HepG2 (cell line): Measurements from ENCODE around the gene SAMD8. TPM values are rescaled to one million over a fixed set of nuclear protein-coding genes. Genes with fewer than 3 reads are reported as not detected.

Source experiments
- AGO1 ChIP-seq: fragments of 200-400 bp; formaldehyde crosslinking; IDR thresholded peaks from 2 replicates; pipeline ENCODE4 v1.6.1; 2017; ENCODE audit warnings: mild to moderate bottlenecking, low read depth, low read length, moderate library complexity; ENCODE audit not compliant: poor library complexity, severe bottlenecking
- CTCF ChIP-seq: sonication (generic); formaldehyde crosslinking; IDR thresholded peaks from 2 replicates; pipeline ENCODE4 v1.5.0; 2020; ENCODE audit warnings: mild to moderate bottlenecking, missing genetic modification reagents, moderate library complexity
- KDM3A ChIP-seq: IDR thresholded peaks from 2 replicates; pipeline ENCODE4 v1.6.1; 2018; ENCODE audit warnings: low read depth, missing compliant biosample characterization
- MAX ChIP-seq: IDR thresholded peaks from 2 replicates; pipeline ENCODE4 v1.6.1; 2012; ENCODE audit warnings: inconsistent platforms
- MIER3 ChIP-seq: IDR thresholded peaks from 2 replicates; pipeline ENCODE4 v1.6.1; 2016; ENCODE audit warnings: missing compliant biosample characterization, borderline replicate concordance
- PAXIP1 ChIP-seq: sonication (generic); formaldehyde crosslinking; conservative IDR thresholded peaks from 2 replicates; pipeline ENCODE4 v1.4.0; 2020; ENCODE audit warnings: mild to moderate bottlenecking, missing genetic modification reagents, moderate library complexity
- RBFOX2 ChIP-seq: fragments of 200-400 bp; formaldehyde crosslinking; IDR thresholded peaks from 2 replicates; pipeline ENCODE4 v1.6.1; 2017; ENCODE audit warnings: low read depth, mild to moderate bottlenecking, low read length
- SOX6 ChIP-seq, 2 experiments: fragments of 450-650 bp in 1 of 2; sonication (generic) in 1 of 2; formaldehyde crosslinking in 1 of 2; IDR thresholded peaks; 2 replicates each; pipeline versions ENCODE4 v1.4.0 to v1.6.1; 2017 to 2020; ENCODE audit warnings: antibody characterized with exemption in 1 of 2, mild to moderate bottlenecking in 1 of 2, missing genetic modification reagents in 1 of 2
- SP5 ChIP-seq: IDR thresholded peaks from 2 replicates; pipeline ENCODE4 v1.6.1; 2016; ENCODE audit warnings: low read depth, borderline replicate concordance
- TEAD3 ChIP-seq: optimal IDR thresholded peaks from 2 replicates; pipeline ENCODE3; 2016; ENCODE audit warnings: borderline replicate concordance
- ZBTB7B ChIP-seq: sonication (generic); formaldehyde crosslinking; IDR thresholded peaks from 2 replicates; pipeline ENCODE4 v1.4.0; 2020; ENCODE audit warnings: missing genetic modification reagents
- ZHX1 ChIP-seq: sonication (generic); formaldehyde crosslinking; IDR thresholded peaks from 2 replicates; pipeline ENCODE4 v1.8.1; 2022; ENCODE audit warnings: low read depth, mild to moderate bottlenecking, missing genetic modification reagents
- ZNF230 ChIP-seq: sonication (generic); formaldehyde crosslinking; IDR thresholded peaks from 2 replicates; pipeline ENCODE4 v1.4.0; 2020; ENCODE audit warnings: mild to moderate bottlenecking, missing genetic modification reagents
- ZNF331 ChIP-seq: sonication (generic); formaldehyde crosslinking; IDR thresholded peaks from 2 replicates; pipeline ENCODE4 v1.4.0; 2020; ENCODE audit warnings: missing genetic modification reagents
- ZNF362 ChIP-seq: sonication (generic); formaldehyde crosslinking; IDR thresholded peaks from 2 replicates; pipeline ENCODE4 v1.4.0; 2020; ENCODE audit warnings: missing genetic modification reagents, mild to moderate bottlenecking, borderline replicate concordance
- ZNF605 ChIP-seq: sonication (generic); formaldehyde crosslinking; IDR thresholded peaks from 2 replicates; pipeline ENCODE4 v1.8.0; 2022; ENCODE audit warnings: mild to moderate bottlenecking, missing genetic modification reagents
- ZNF678 ChIP-seq: sonication (generic); formaldehyde crosslinking; IDR thresholded peaks from 2 replicates; pipeline ENCODE4 v1.4.0; 2020; ENCODE audit warnings: mild to moderate bottlenecking, missing genetic modification reagents
- ZNF747 ChIP-seq: sonication (generic); formaldehyde crosslinking; IDR thresholded peaks from 2 replicates; pipeline ENCODE4 v1.8.1; 2023; ENCODE audit warnings: missing genetic modification reagents, mild to moderate bottlenecking, borderline replicate concordance
- polyA plus RNA-seq, 8 experiments: library from polyadenylated mRNA; depleted of rRNA in 3 of 8; stranded (reverse) in 7 of 8; unstranded in 1 of 8; fragments of >200 nt; fragmentation: Illumina TruSeq in 4 of 8; extraction: Trizol in 4 of 8; gene quantifications; 2 replicates each; pipeline versions ENCODE4 v1.2.1 to v1.2.3, GENCODE V29; 2011 to 2016; ENCODE audit warnings: low read depth in 4 of 8, missing spikeins in 1 of 8, mixed read lengths in 1 of 8; ENCODE audit not compliant: insufficient read depth in 1 of 8
- total RNA-seq, 5 experiments: library from RNA; depleted of rRNA; stranded (reverse); fragments of >200 nt; fragmentation: Illumina TruSeq; extraction: Trizol; gene quantifications; 2 replicates each; pipeline ENCODE4 v1.2.3, GENCODE V29; 2016; ENCODE audit warnings: low read depth in 1 of 5

The SAMD8 gene
- total and polyA plus RNA-seq, 2 of the 13 experiments (the other 11 are each of a cell fraction or from before 2014, with no cell fraction given), result 10.4 to 13.2 TPM

- TF ChIP-seq ZNF605 (CRISPR knock-in tag) (0 out of 2 replicates have a peak, but pooled peaks have one; percentile 29), CTCF (0 out of 2 replicates have a peak, but pooled peaks have one; percentile 27), MIER3 (CRISPR knock-in tag) (peak; percentile 59; the same call in 1 of the 2 replicates), MAX (0 out of 2 replicates have a peak, but pooled peaks have one; percentile 25), ZNF678 (CRISPR knock-in tag) (no peak), ZNF230 (CRISPR knock-in tag) (no peak), ZHX1 (CRISPR knock-in tag) (0 out of 2 replicates have a peak, but pooled peaks have one; percentile 28), ZNF331 (CRISPR knock-in tag) (peak; percentile 66; the same call in 1 of the 2 replicates), TEAD3 (peak; percentile 60), AGO1 (no peak), PAXIP1 (CRISPR knock-in tag) (peak; percentile 60), ZNF362 (CRISPR knock-in tag) (peak; percentile 49; the same call in 1 of the 2 replicates), ZNF747 (CRISPR knock-in tag) (no peak), SP5 (CRISPR knock-in tag) (0 out of 2 replicates have a peak, but pooled peaks have one; percentile 32), KDM3A (CRISPR knock-in tag) (0 out of 2 replicates have a peak, but pooled peaks have one; percentile 37), ZBTB7B (CRISPR knock-in tag) (0 out of 2 replicates have a peak, but pooled peaks have one; percentile 19), SOX6 (IDR thresholded peaks at IDR 0.05) (no peak), SOX6 (CRISPR knock-in tag; IDR thresholded peaks at IDR 0.05) (peak; percentile 54; the same call in 1 of the 2 replicates), RBFOX2 (no peak)
Measured at GRCh38 chr10:75191821-75192568, 80.5 kb downstream of the SAMD8 start (continued).
